Measurements from ENCODE around the gene APEX1.

The APEX1 gene

GRCh38 chr14:20478894-20479293, 23.9 kb downstream of the APEX1 start (continued):
- TF ChIP-seq, protein P1, sequence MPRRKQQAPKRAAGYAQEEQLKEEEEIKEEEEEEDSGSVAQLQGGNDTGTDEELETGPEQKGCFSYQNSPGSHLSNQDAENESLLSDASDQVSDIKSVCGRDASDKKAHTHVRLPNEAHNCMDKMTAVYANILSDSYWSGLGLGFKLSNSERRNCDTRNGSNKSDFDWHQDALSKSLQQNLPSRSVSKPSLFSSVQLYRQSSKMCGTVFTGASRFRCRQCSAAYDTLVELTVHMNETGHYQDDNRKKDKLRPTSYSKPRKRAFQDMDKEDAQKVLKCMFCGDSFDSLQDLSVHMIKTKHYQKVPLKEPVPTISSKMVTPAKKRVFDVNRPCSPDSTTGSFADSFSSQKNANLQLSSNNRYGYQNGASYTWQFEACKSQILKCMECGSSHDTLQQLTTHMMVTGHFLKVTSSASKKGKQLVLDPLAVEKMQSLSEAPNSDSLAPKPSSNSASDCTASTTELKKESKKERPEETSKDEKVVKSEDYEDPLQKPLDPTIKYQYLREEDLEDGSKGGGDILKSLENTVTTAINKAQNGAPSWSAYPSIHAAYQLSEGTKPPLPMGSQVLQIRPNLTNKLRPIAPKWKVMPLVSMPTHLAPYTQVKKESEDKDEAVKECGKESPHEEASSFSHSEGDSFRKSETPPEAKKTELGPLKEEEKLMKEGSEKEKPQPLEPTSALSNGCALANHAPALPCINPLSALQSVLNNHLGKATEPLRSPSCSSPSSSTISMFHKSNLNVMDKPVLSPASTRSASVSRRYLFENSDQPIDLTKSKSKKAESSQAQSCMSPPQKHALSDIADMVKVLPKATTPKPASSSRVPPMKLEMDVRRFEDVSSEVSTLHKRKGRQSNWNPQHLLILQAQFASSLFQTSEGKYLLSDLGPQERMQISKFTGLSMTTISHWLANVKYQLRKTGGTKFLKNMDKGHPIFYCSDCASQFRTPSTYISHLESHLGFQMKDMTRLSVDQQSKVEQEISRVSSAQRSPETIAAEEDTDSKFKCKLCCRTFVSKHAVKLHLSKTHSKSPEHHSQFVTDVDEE (CRISPR knock-in tag; IDR thresholded peaks at IDR 0.05): no peak
- no peak for TF ChIP-seq OSR1 (CRISPR knock-in tag; IDR thresholded peaks at IDR 0.05)
- TF ChIP-seq ISL1 (CRISPR knock-in tag; IDR thresholded peaks at IDR 0.05): no peak
- no peak for TF ChIP-seq CREB5 (CRISPR knock-in tag; IDR thresholded peaks at IDR 0.05; ENCODE audit: low read depth)
- TF ChIP-seq, protein P2, sequence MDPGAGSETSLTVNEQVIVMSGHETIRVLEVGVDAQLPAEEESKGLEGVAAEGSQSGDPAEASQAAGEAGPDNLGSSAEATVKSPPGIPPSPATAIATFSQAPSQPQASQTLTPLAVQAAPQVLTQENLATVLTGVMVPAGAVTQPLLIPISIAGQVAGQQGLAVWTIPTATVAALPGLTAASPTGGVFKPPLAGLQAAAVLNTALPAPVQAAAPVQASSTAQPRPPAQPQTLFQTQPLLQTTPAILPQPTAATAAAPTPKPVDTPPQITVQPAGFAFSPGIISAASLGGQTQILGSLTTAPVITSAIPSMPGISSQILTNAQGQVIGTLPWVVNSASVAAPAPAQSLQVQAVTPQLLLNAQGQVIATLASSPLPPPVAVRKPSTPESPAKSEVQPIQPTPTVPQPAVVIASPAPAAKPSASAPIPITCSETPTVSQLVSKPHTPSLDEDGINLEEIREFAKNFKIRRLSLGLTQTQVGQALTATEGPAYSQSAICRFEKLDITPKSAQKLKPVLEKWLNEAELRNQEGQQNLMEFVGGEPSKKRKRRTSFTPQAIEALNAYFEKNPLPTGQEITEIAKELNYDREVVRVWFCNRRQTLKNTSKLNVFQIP (CRISPR knock-in tag; IDR thresholded peaks at IDR 0.05; ENCODE audit: borderline replicate concordance, low read depth): no peak

DNA sequence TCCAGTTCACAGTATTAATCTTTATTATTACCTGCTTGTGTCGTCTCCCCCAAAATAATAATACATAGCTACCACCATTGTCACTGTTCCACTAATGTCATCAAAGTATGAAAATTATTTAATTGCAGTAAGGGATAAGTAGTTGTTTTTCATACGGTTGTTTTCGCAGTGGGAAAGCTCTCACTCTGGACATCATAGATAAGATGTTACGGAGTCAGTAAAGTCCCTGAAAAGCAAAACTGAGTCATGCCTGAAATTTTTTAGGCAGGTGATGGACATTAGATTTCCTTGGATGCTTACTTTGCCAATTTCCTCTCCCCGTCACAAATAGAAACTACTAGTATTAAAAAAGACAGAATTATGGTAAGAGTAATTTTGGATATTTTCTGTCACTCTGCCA, 27.4 kb downstream of the APEX1 start:
- TF ChIP-seq CSRNP3 (CRISPR knock-in tag; IDR thresholded peaks at IDR 0.05) (no peak), ISL1 (CRISPR knock-in tag; IDR thresholded peaks at IDR 0.05) (no peak), ZFP3 (CRISPR knock-in tag; IDR thresholded peaks at IDR 0.05) (no peak), TOX (CRISPR knock-in tag; IDR thresholded peaks at IDR 0.05; ENCODE audit: borderline replicate concordance) (no peak), BACH2 (CRISPR knock-in tag; IDR thresholded peaks at IDR 0.05; ENCODE audit: borderline replicate concordance) (no peak), TCF4 (CRISPR knock-in tag; IDR thresholded peaks at IDR 0.05; ENCODE audit: borderline replicate concordance) (no peak), CSDC2 (CRISPR knock-in tag; IDR thresholded peaks at IDR 0.05) (no peak), ARNTL (CRISPR knock-in tag; IDR thresholded peaks at IDR 0.05; ENCODE audit: borderline replicate concordance, low read depth) (no peak), PPARA (CRISPR knock-in tag; IDR thresholded peaks at IDR 0.05; ENCODE audit: borderline replicate concordance) (no peak), OSR1 (CRISPR knock-in tag; IDR thresholded peaks at IDR 0.05) (no peak), CREB5 (CRISPR knock-in tag; IDR thresholded peaks at IDR 0.05; ENCODE audit: low read depth) (no peak), RARB (CRISPR knock-in tag; IDR thresholded peaks at IDR 0.05) (no peak)
- TF ChIP-seq, protein P1 (CRISPR knock-in tag; IDR thresholded peaks at IDR 0.05): no peak
- no peak for ATAC-seq

DNA sequence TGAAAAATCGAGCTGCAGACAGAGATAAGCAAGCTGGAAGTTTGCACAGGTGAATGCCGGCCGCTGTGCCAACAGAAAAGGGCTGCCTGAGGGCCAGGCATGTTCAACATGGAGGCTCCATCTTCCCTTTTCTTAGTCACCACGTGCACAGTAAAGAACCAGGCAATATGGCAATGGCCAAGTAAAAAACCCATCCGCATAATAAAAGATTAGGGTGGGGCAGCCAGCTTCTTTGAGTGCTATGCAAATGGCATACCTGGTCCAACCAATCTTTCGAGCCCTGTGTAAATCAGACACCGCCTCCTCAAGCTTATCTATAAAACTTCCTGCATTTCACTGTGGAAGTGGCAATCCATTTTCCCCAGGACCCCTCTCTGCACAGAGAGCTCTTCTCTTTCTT, 30.9 kb downstream of the APEX1 start:
- no peak for ATAC-seq
- TF ChIP-seq, protein P1 (CRISPR knock-in tag; IDR thresholded peaks at IDR 0.05): no peak
- TF ChIP-seq TOX (CRISPR knock-in tag; IDR thresholded peaks at IDR 0.05; ENCODE audit: borderline replicate concordance) (no peak), ZC3H10 (CRISPR knock-in tag; IDR thresholded peaks at IDR 0.05) (no peak), BACH2 (CRISPR knock-in tag; IDR thresholded peaks at IDR 0.05; ENCODE audit: borderline replicate concordance) (no peak), PPARA (CRISPR knock-in tag; IDR thresholded peaks at IDR 0.05; ENCODE audit: borderline replicate concordance) (no peak), OSR1 (CRISPR knock-in tag; IDR thresholded peaks at IDR 0.05) (no peak), ZFP3 (CRISPR knock-in tag; IDR thresholded peaks at IDR 0.05) (no peak), ESRRG (CRISPR knock-in tag; IDR thresholded peaks at IDR 0.05) (no peak)

Data from SK-N-SH treated with all-trans-retinoic acid at 6 μM for 48 hours (cell line).